Activated T-helper 17 cell treated with anti-CD3 and anti-CD28 coated beads, Interleukin-2, amount 50 U/mL, for 72 hours (primary cell): ENCODE measurements around the gene UCMA. TPM values are rescaled to one million over a fixed set of nuclear protein-coding genes. Genes with fewer than 3 reads are reported as not detected.
"Not testable (repeated sequence)": the region's sequence is repeated elsewhere in the genome, so short reads cannot be mapped to it uniquely, and the experiment has no call there.

ENCODE experiments used
- ATAC-seq: fragments of 150-1000 bp; cut with Tn5 transposase; replicated peaks from 2 replicates; pipeline ENCODE4 v1.10.0; 2021; ENCODE audit warnings: mild to moderate bottlenecking, moderate library complexity
- H3K27ac Mint-ChIP-seq: one replicate; pipeline ENCODE4 v1.8.0; 2022; ENCODE audit warnings: mixed read lengths
- H3K27me3 Mint-ChIP-seq: one replicate; pipeline ENCODE4 v1.8.0; 2022; ENCODE audit warnings: mixed read lengths
- H3K36me3 Mint-ChIP-seq: one replicate; pipeline ENCODE4 v1.8.0; 2022; ENCODE audit warnings: low read depth, mild to moderate bottlenecking, mixed read lengths
- H3K4me1 Mint-ChIP-seq: one replicate; pipeline ENCODE4 v1.8.0; 2022; ENCODE audit warnings: mixed read lengths
- H3K4me3 Mint-ChIP-seq: one replicate; pipeline ENCODE4 v1.8.0; 2022; ENCODE audit warnings: mild to moderate bottlenecking, mixed read lengths
- H3K9me3 Mint-ChIP-seq: one replicate; pipeline ENCODE4 v1.8.0; 2022; ENCODE audit warnings: mixed read lengths
- total RNA-seq, 2 donors: library from RNA; stranded (reverse); gene quantifications; one replicate each; pipeline ENCODE4 v1.2.3, GENCODE V29; 2022

UCMA gene, protein sequence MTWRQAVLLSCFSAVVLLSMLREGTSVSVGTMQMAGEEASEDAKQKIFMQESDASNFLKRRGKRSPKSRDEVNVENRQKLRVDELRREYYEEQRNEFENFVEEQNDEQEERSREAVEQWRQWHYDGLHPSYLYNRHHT
- not detected for total RNA-seq

GRCh38 chr10:13234172-13234571 lies at the start of gene UCMA:
TSS of gene UCMA (minus strand) at chr10:13234374. CDS start at chr10:13234258, 116 bp downstream.
- ATAC-seq, result no peak
- no peaks in the 10 kb centered on the region for H3K36me3 Mint-ChIP-seq
- no peak within 1 kb of the TSS for H3K27ac Mint-ChIP-seq
- no peaks in the 10 kb centered on the region for H3K4me1 Mint-ChIP-seq
- peaks cover 6% of the 10 kb centered on the region for H3K27me3 Mint-ChIP-seq
- H3K9me3 Mint-ChIP-seq, result no peaks in the 10 kb centered on the region
- no peak within 1 kb of the TSS for H3K4me3 Mint-ChIP-seq

GRCh38 chr10:13282348-13282747 lies 48.2 kb upstream of the UCMA start:
- not testable (repeated sequence) for H3K27me3 Mint-ChIP-seq, H3K27ac Mint-ChIP-seq, H3K4me1 Mint-ChIP-seq, H3K9me3 Mint-ChIP-seq, ATAC-seq, H3K4me3 Mint-ChIP-seq
- H3K36me3 Mint-ChIP-seq, result peaks cover 19% of the 10 kb centered on the region

DNA sequence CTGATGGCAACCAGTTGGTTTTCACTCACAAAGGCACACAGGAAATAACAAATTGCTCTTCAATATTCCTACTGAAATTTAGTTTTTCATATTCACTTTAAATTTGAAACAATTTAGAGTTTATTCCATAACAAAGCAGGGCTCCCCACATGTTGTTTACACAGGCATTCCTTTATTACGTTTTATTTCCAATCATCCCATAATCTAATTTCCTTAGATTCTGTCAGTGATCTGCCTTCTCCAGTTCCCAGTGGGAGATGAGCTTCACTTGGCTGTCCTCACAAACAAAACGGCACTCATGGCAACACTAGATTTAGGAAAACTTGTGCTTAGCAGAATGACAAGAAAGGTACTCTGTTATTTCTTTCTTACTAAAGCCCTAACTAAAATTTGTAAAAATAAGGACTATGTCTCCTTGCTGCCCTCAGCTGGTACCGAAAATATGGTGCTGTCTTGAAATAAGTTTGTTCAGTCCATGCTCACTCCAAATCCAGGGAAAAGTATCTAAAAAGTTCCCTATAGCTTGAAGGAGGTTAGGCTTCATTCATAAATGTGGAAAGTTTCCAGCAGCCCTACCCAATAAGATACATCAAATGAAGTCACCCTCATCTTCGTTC lies 42.7 kb upstream of the UCMA start:
- Mint-ChIP-seq H3K36me3 (peaks cover 12% of the 10 kb centered on the region), H3K27ac (no peak overlapping the region), H3K27me3 (no peaks in the 10 kb centered on the region), H3K9me3 (no peaks in the 10 kb centered on the region), H3K4me3 (no peak overlapping the region), H3K4me1 (no peaks in the 10 kb centered on the region)
- no peak for ATAC-seq

- ATAC-seq, H3K9me3 Mint-ChIP-seq, H3K27me3 Mint-ChIP-seq, H3K27ac Mint-ChIP-seq, H3K4me3 Mint-ChIP-seq, H3K36me3 Mint-ChIP-seq, H3K4me1 Mint-ChIP-seq: not testable (repeated sequence)
These were observed 42.0 kb upstream of the UCMA start for GRCh38 chr10:13276146-13276545.

DNA sequence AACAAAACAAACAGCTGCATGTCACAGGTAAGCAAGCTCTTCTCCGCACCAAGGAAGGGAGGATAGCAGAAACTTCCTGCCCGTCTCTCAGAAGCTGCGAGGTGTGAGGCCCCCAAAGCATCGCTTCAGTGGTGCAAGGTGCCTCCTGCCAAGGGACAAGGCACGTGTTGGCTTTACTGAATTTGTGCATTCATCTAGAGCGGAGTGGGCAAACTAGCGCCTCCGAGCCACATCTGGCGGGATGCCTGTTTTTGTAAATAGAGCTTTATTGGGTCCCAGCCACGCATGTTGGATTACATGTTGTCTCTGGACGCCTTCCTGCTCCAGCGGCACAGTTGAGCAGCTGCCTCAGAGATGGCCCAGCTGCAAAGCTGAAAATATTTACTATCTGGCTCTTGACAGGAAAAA lies 38.0 kb upstream of the UCMA start:
- ATAC-seq, result no peak
- H3K4me3 Mint-ChIP-seq, result no peak overlapping the region
- H3K27ac Mint-ChIP-seq, result no peak overlapping the region
- no peaks in the 10 kb centered on the region for H3K9me3 Mint-ChIP-seq
- no peaks in the 10 kb centered on the region for H3K27me3 Mint-ChIP-seq
- H3K36me3 Mint-ChIP-seq, result no peaks in the 10 kb centered on the region
- H3K4me1 Mint-ChIP-seq, result no peaks in the 10 kb centered on the region

DNA sequence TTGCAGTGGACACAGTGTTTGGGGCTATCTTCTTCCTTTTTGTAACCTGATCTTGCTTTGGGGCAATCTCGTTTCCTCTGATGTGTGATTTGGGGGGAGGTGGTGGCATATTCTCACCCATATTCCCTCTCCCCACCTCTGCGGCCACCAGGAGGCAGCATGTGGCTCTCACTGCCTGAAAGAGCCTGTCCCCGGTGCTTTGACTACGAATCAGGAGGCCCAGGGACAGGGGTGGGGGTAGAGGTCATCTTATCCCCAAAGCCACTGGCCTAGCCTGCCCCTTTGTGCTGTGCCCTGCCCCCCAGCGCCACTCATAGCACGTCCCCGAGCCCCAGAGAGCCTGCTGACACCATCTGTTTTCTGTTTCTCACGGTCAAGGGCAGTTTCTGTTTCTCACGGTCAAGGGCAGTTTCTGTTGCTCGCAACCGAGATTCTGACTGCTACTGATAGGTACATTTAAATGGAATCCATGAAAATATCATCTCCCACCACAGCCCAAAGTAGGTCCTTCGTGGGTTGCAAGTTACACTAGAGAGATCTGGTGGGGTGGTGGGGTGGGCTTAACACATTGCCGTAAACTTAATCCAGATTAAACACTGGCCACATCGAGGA lies 37.5 kb upstream of the UCMA start:
- Mint-ChIP-seq H3K27me3 (no peaks in the 10 kb centered on the region), H3K36me3 (no peaks in the 10 kb centered on the region), H3K4me3 (no peak overlapping the region), H3K9me3 (no peaks in the 10 kb centered on the region), H3K27ac (no peak overlapping the region), H3K4me1 (no peaks in the 10 kb centered on the region)
- peak; percentile 81 for ATAC-seq

GRCh38 chr10:13270877-13271551 lies 36.8 kb upstream of the UCMA start:
- H3K4me1 Mint-ChIP-seq, result no peaks in the 10 kb centered on the region
- H3K27ac Mint-ChIP-seq, result no peak overlapping the region
- H3K36me3 Mint-ChIP-seq, result no peaks in the 10 kb centered on the region
- no peak overlapping the region for H3K4me3 Mint-ChIP-seq
- no peak for ATAC-seq
- H3K9me3 Mint-ChIP-seq, result no peaks in the 10 kb centered on the region
- peaks cover 2% of the 10 kb centered on the region for H3K27me3 Mint-ChIP-seq

DNA sequence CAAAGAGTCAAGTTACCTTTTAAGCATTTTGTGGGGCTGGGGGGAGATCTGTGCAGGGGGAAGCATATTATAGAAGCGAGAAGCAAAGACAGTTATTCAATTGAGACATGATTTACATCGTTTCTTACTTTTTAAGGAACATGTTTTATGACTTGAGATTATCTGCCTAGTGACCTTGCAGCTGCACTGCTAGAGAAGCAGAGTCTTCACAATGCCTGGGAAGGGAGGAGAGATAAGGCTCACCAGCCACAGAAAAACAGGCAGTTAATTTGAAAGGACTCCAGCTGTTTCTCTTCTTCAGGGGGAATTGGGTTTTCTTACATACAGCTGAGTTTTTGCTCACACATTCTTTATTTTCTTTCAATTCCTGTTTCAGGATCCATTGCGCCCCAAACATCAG lies 34.7 kb upstream of the UCMA start:
- H3K4me3 Mint-ChIP-seq, result no peak overlapping the region
- H3K27me3 Mint-ChIP-seq, result peaks cover 11% of the 10 kb centered on the region
- ATAC-seq, result no peak
- H3K9me3 Mint-ChIP-seq, result no peaks in the 10 kb centered on the region
- no peak overlapping the region for H3K27ac Mint-ChIP-seq
- H3K4me1 Mint-ChIP-seq, result no peaks in the 10 kb centered on the region
- no peaks in the 10 kb centered on the region for H3K36me3 Mint-ChIP-seq

GRCh38 chr10:13268310-13268709 lies 34.1 kb upstream of the UCMA start:
- Mint-ChIP-seq H3K36me3 (no peaks in the 10 kb centered on the region), H3K4me3 (no peak overlapping the region), H3K27ac (no peak overlapping the region), H3K27me3 (peaks cover 17% of the 10 kb centered on the region), H3K9me3 (no peaks in the 10 kb centered on the region), H3K4me1 (no peaks in the 10 kb centered on the region)
- ATAC-seq, result no peak

GRCh38 chr10:13263591-13263990 lies 29.4 kb upstream of the UCMA start:
- Mint-ChIP-seq H3K27me3 (peaks cover 25% of the 10 kb centered on the region), H3K4me3 (no peak overlapping the region), H3K36me3 (no peaks in the 10 kb centered on the region), H3K27ac (no peak overlapping the region), H3K9me3 (no peaks in the 10 kb centered on the region), H3K4me1 (no peaks in the 10 kb centered on the region)
- no peak for ATAC-seq

- Mint-ChIP-seq H3K36me3 (no peaks in the 10 kb centered on the region), H3K27me3 (peaks cover 25% of the 10 kb centered on the region)
These were observed 28.3 kb upstream of the UCMA start for GRCh38 chr10:13262433-13262832.

GRCh38 chr10:13257621-13258140 lies 23.5 kb upstream of the UCMA start:
- peaks cover 3% of the 10 kb centered on the region for H3K27me3 Mint-ChIP-seq
- no peak overlapping the region for H3K4me3 Mint-ChIP-seq
- no peaks in the 10 kb centered on the region for H3K36me3 Mint-ChIP-seq
- H3K4me1 Mint-ChIP-seq, result no peaks in the 10 kb centered on the region
- no peak for ATAC-seq
- H3K27ac Mint-ChIP-seq, result no peak overlapping the region
- no peaks in the 10 kb centered on the region for H3K9me3 Mint-ChIP-seq

More at GRCh38 chr10:13262433-13262832, 28.3 kb upstream of the UCMA start:
- H3K4me3 Mint-ChIP-seq, result no peak overlapping the region
- H3K4me1 Mint-ChIP-seq, result no peaks in the 10 kb centered on the region
- H3K27ac Mint-ChIP-seq, result no peak overlapping the region
- no peaks in the 10 kb centered on the region for H3K9me3 Mint-ChIP-seq
- no peak for ATAC-seq

- H3K27me3 Mint-ChIP-seq, result peaks cover 3% of the 10 kb centered on the region
- H3K4me1 Mint-ChIP-seq, result no peaks in the 10 kb centered on the region
- no peak overlapping the region for H3K4me3 Mint-ChIP-seq
- no peaks in the 10 kb centered on the region for H3K9me3 Mint-ChIP-seq
- H3K36me3 Mint-ChIP-seq, result no peaks in the 10 kb centered on the region
- no peak for ATAC-seq
- no peak overlapping the region for H3K27ac Mint-ChIP-seq
These were observed 22.5 kb upstream of the UCMA start for GRCh38 chr10:13256627-13257026.

GRCh38 chr10:13253726-13254125 lies 19.6 kb upstream of the UCMA start:
- Mint-ChIP-seq H3K4me1 (no peaks in the 10 kb centered on the region), H3K27me3 (no peaks in the 10 kb centered on the region), H3K9me3 (no peaks in the 10 kb centered on the region), H3K36me3 (no peaks in the 10 kb centered on the region), H3K27ac (no peak overlapping the region), H3K4me3 (no peak overlapping the region)
- ATAC-seq, result no peak

- ATAC-seq, result no peak
- Mint-ChIP-seq H3K27ac (no peak overlapping the region), H3K4me1 (no peaks in the 10 kb centered on the region), H3K4me3 (no peak overlapping the region), H3K9me3 (no peaks in the 10 kb centered on the region), H3K36me3 (no peaks in the 10 kb centered on the region), H3K27me3 (no peaks in the 10 kb centered on the region)
These were observed 13.6 kb upstream of the UCMA start for GRCh38 chr10:13247784-13248183.
